Stimulated activated CD8-positive, alpha-beta memory T cell treated with anti-CD3 and anti-CD28 coated beads, Interleukin-12 subunit alpha, Interleukin-12 subunit beta, amount 100 ng/mL, for 1 hour (primary cell): ENCODE results near the gene ZNF267.
A peak's percentile ranks its signal among the peaks of the same experiment; 100 is the strongest.
"Not testable (repeated sequence)": the region's sequence is repeated elsewhere in the genome, so short reads cannot be mapped to it uniquely, and the experiment has no call there.

Source experiments
- DNase-seq: peaks from one replicate; pipeline ENCODE4 v3.0.0-alpha.2; 2020; ENCODE audit warnings: low read depth

Gene ZNF267

GRCh38 chr16:31873556-31874365 lies at the start of gene ZNF267:
Gene ZNF267, plus strand, starts transcription at chr16:31873807. Its CDS starts 160 bp downstream, at chr16:31873967.
- peak; percentile 93 for DNase-seq

- no peak for DNase-seq
Measured at GRCh38 chr16:31833047-31833446, 40.6 kb upstream of the ZNF267 start.

- not testable (repeated sequence) for DNase-seq
Measured at GRCh38 chr16:31836396-31836795, 37.2 kb upstream of the ZNF267 start.

- DNase-seq, result no peak
Measured at GRCh38 chr16:31842864-31843263, 30.7 kb upstream of the ZNF267 start.

- not testable (repeated sequence) for DNase-seq
Measured at GRCh38 chr16:31848572-31848971, 25.0 kb upstream of the ZNF267 start.

- DNase-seq, result no peak
Measured at GRCh38 chr16:31853291-31853690, 20.3 kb upstream of the ZNF267 start.

GRCh38 chr16:31860508-31860907 lies 13.1 kb upstream of the ZNF267 start:
- no peak for DNase-seq

GRCh38 chr16:31861455-31861854 lies 12.2 kb upstream of the ZNF267 start:
- DNase-seq, result no peak

GRCh38 chr16:31862761-31863160 lies 10.8 kb upstream of the ZNF267 start:
- no peak for DNase-seq

- no peak for DNase-seq
Measured at GRCh38 chr16:31868164-31868563, 5.4 kb upstream of the ZNF267 start.

GRCh38 chr16:31868691-31869167 lies 4.9 kb upstream of the ZNF267 start:
- DNase-seq, result peak; percentile 75

GRCh38 chr16:31869511-31870201 lies 4.0 kb upstream of the ZNF267 start:
- DNase-seq, result peak; percentile 64

GRCh38 chr16:31870809-31871208 lies 2.8 kb upstream of the ZNF267 start:
- DNase-seq, result no peak

GRCh38 chr16:31871510-31871909 lies 2.1 kb upstream of the ZNF267 start:
- DNase-seq, result no peak

- DNase-seq, result no peak
Measured at GRCh38 chr16:31872201-31872600, 1.4 kb upstream of the ZNF267 start.

- DNase-seq, result no peak
Measured at GRCh38 chr16:31874366-31875111, 932 bp downstream of the ZNF267 start.

- DNase-seq, result no peak
Measured at GRCh38 chr16:31875112-31875803, 1.7 kb downstream of the ZNF267 start.

- DNase-seq, result no peak
Measured at GRCh38 chr16:31875928-31876547, 2.4 kb downstream of the ZNF267 start.

- DNase-seq, result no peak
Measured at GRCh38 chr16:31876951-31877828, 3.6 kb downstream of the ZNF267 start.

- no peak for DNase-seq
Measured at GRCh38 chr16:31877876-31878642, 4.5 kb downstream of the ZNF267 start.
